GM23338 (cell line): ENCODE data around the gene DENND2C. TPM values are rescaled to one million over a fixed set of nuclear protein-coding genes. Genes with fewer than 3 reads are reported as not detected.

Experiments
- ATAC-seq: fragments of 200-7000 bp; cut with Tn5 transposase; 3 replicates; pipeline ENCODE4 v1.9.1; 2020
- DNase-seq: peaks from one replicate; pipeline ENCODE4 v3.0.0-alpha.2; 2015; ENCODE audit warnings: low spot score
- H2AFZ ChIP-seq: fragments of 200-600 bp; sonication (generic); 2 replicates; pipeline ENCODE4 v1.8.0; 2016; ENCODE audit warnings: antibody characterized with exemption, mild to moderate bottlenecking, moderate library complexity
- H3F3A ChIP-seq: fragments of 200-600 bp; sonication (generic); replicated peaks from 2 replicates; pipeline ENCODE4 v1.8.0; 2017; ENCODE audit warnings: antibody characterized with exemption, mixed run types, low read depth
- H3K27ac ChIP-seq: fragments of 200-600 bp; sonication (generic); 2 replicates; pipeline ENCODE4 v1.6.1; 2016; ENCODE audit warnings: low read depth
- H3K27me3 ChIP-seq: fragments of 200-600 bp; sonication (generic); 2 replicates; pipeline ENCODE4 v1.8.0; 2016; ENCODE audit warnings: mild to moderate bottlenecking, mixed run types, moderate library complexity; ENCODE audit not compliant: insufficient read depth
- H3K36me3 ChIP-seq: fragments of 200-600 bp; sonication (generic); 2 replicates; pipeline ENCODE4 v1.8.0; 2016; ENCODE audit warnings: mild to moderate bottlenecking; ENCODE audit not compliant: insufficient read depth
- H3K4me1 ChIP-seq: fragments of 200-600 bp; sonication (generic); 2 replicates; pipeline ENCODE4 v1.8.0; 2016; ENCODE audit warnings: mild to moderate bottlenecking, moderate library complexity; ENCODE audit not compliant: insufficient read depth
- H3K4me2 ChIP-seq: fragments of 200-600 bp; sonication (generic); 2 replicates; pipeline ENCODE4 v1.7.1; 2017; ENCODE audit warnings: mixed run types
- H3K4me3 ChIP-seq: fragments of 200-600 bp; sonication (generic); 2 replicates; pipeline ENCODE4 v1.6.1; 2016; ENCODE audit warnings: mixed run types
- H3K79me2 ChIP-seq: fragments of 200-600 bp; sonication (generic); replicated peaks from 2 replicates; pipeline ENCODE4 v1.8.0; 2017; ENCODE audit warnings: mild to moderate bottlenecking; ENCODE audit not compliant: insufficient read depth
- H3K9me2 ChIP-seq: fragments of 200-600 bp; sonication (generic); 2 replicates; pipeline ENCODE4 v1.8.0; 2017; ENCODE audit not compliant: insufficient read depth
- H4K20me1 ChIP-seq: fragments of 200-600 bp; sonication (generic); replicated peaks from 2 replicates; pipeline ENCODE4 v1.8.0; 2017; ENCODE audit warnings: mild to moderate bottlenecking; ENCODE audit not compliant: insufficient read depth
- H3K27ac Mint-ChIP-seq: 2 replicates; pipeline ENCODE4 v1.8.0; 2020; ENCODE audit warnings: inconsistent platforms, mild to moderate bottlenecking, moderate library complexity, mixed read lengths
- H3K27me3 Mint-ChIP-seq: 3 replicates; pipeline ENCODE4 v1.8.0; 2022; ENCODE audit warnings: low read depth, mild to moderate bottlenecking, moderate library complexity, mixed read lengths, inconsistent platforms; ENCODE audit not compliant: insufficient read depth, poor library complexity
- H3K36me3 Mint-ChIP-seq: 3 replicates; pipeline ENCODE4 v1.8.0; 2021; ENCODE audit warnings: low read depth, mild to moderate bottlenecking, inconsistent platforms, moderate library complexity, mixed read lengths
- H3K4me1 Mint-ChIP-seq: 3 replicates; pipeline ENCODE4 v1.8.0; 2020; ENCODE audit warnings: mild to moderate bottlenecking, inconsistent platforms, mixed read lengths
- H3K4me3 Mint-ChIP-seq: 3 replicates; pipeline ENCODE4 v1.8.0; 2021; ENCODE audit warnings: moderate library complexity, mild to moderate bottlenecking, inconsistent platforms, mixed read lengths
- H3K9me3 Mint-ChIP-seq: 3 replicates; pipeline ENCODE4 v1.8.0; 2020; ENCODE audit warnings: moderate library complexity, mild to moderate bottlenecking, inconsistent platforms, mixed read lengths
- CTCF ChIP-seq, 2 experiments: fragments of 200-600 bp in 1 of 2; sonication (generic) in 1 of 2; conservative IDR thresholded peaks; 2 replicates each; pipeline versions ENCODE4 v1.5.1 to v1.6.1; 2016 to 2017; ENCODE audit warnings: antibody characterized with exemption in 2 of 2, low read depth in 2 of 2, mild to moderate bottlenecking in 2 of 2, moderate library complexity in 1 of 2
- EZH2phosphoT487 ChIP-seq: fragments of 200-600 bp; sonication (generic); IDR thresholded peaks from one replicate; pipeline ENCODE4 v1.8.1; 2018; ENCODE audit warnings: antibody characterized with exemption; ENCODE audit not compliant: unreplicated experiment
- ZNF331 ChIP-seq: fragments of 250-450 bp; sonication (Bioruptor Pico); IDR thresholded peaks from 2 replicates; pipeline ENCODE4 v1.5.0; 2020; ENCODE audit warnings: low read depth, mild to moderate bottlenecking, moderate library complexity
- polyA plus RNA-seq: library from polyadenylated mRNA; unstranded; fragments of >200 nt; fragmentation: Nextera tagmentation; extraction: Ambion mirVana; gene quantifications from 2 replicates; pipeline ENCODE4 v1.2.1, GENCODE V29; 2016
- total RNA-seq: library from RNA; depleted of rRNA; stranded (reverse); fragments of >200 nt; shearing (Covaris generic); gene quantifications from 2 replicates; pipeline ENCODE4 v1.2.3, GENCODE V29; 2014
- TF ChIP-seq, protein P1 (sequence below): fragments of 250-450 bp; sonication (Bioruptor Pico); IDR thresholded peaks from 2 replicates; pipeline ENCODE4 v1.5.0; 2020; ENCODE audit warnings: mild to moderate bottlenecking, moderate library complexity

The DENND2C gene
- total and polyA plus RNA-seq, 2 experiments from 2014 or later, result 4.1 to 7.0 TPM

- peaks cover 3% of the 10 kb centered on the region for H3K27me3 Mint-ChIP-seq
- H2AFZ ChIP-seq, result no peak overlapping the region
These were observed 16.0 kb upstream of the DENND2C start for GRCh38 chr1:114685851-114686250.

More at GRCh38 chr1:114685851-114686250, 16.0 kb upstream of the DENND2C start:
- ATAC-seq, result no peak
- Histone ChIP-seq H3K27ac (no peak overlapping the region), H3F3A (no peaks in the 10 kb centered on the region), H3K36me3 (no peaks in the 10 kb centered on the region), H3K79me2 (no peaks in the 10 kb centered on the region), H3K4me3 (no peak overlapping the region), H3K4me2 (no peak overlapping the region), H3K27me3 (no peaks in the 10 kb centered on the region), H3K4me1 (no peaks in the 10 kb centered on the region), H4K20me1 (0 out of 2 replicates have a peak, but pooled peaks cover 3% of the 10 kb centered on the region), H3K9me2 (no peaks in the 10 kb centered on the region)
- Mint-ChIP-seq H3K4me1 (no peaks in the 10 kb centered on the region), H3K27ac (no peak overlapping the region), H3K4me3 (no peak overlapping the region), H3K36me3 (no peaks in the 10 kb centered on the region), H3K9me3 (no peaks in the 10 kb centered on the region)
- TF ChIP-seq, protein P1, sequence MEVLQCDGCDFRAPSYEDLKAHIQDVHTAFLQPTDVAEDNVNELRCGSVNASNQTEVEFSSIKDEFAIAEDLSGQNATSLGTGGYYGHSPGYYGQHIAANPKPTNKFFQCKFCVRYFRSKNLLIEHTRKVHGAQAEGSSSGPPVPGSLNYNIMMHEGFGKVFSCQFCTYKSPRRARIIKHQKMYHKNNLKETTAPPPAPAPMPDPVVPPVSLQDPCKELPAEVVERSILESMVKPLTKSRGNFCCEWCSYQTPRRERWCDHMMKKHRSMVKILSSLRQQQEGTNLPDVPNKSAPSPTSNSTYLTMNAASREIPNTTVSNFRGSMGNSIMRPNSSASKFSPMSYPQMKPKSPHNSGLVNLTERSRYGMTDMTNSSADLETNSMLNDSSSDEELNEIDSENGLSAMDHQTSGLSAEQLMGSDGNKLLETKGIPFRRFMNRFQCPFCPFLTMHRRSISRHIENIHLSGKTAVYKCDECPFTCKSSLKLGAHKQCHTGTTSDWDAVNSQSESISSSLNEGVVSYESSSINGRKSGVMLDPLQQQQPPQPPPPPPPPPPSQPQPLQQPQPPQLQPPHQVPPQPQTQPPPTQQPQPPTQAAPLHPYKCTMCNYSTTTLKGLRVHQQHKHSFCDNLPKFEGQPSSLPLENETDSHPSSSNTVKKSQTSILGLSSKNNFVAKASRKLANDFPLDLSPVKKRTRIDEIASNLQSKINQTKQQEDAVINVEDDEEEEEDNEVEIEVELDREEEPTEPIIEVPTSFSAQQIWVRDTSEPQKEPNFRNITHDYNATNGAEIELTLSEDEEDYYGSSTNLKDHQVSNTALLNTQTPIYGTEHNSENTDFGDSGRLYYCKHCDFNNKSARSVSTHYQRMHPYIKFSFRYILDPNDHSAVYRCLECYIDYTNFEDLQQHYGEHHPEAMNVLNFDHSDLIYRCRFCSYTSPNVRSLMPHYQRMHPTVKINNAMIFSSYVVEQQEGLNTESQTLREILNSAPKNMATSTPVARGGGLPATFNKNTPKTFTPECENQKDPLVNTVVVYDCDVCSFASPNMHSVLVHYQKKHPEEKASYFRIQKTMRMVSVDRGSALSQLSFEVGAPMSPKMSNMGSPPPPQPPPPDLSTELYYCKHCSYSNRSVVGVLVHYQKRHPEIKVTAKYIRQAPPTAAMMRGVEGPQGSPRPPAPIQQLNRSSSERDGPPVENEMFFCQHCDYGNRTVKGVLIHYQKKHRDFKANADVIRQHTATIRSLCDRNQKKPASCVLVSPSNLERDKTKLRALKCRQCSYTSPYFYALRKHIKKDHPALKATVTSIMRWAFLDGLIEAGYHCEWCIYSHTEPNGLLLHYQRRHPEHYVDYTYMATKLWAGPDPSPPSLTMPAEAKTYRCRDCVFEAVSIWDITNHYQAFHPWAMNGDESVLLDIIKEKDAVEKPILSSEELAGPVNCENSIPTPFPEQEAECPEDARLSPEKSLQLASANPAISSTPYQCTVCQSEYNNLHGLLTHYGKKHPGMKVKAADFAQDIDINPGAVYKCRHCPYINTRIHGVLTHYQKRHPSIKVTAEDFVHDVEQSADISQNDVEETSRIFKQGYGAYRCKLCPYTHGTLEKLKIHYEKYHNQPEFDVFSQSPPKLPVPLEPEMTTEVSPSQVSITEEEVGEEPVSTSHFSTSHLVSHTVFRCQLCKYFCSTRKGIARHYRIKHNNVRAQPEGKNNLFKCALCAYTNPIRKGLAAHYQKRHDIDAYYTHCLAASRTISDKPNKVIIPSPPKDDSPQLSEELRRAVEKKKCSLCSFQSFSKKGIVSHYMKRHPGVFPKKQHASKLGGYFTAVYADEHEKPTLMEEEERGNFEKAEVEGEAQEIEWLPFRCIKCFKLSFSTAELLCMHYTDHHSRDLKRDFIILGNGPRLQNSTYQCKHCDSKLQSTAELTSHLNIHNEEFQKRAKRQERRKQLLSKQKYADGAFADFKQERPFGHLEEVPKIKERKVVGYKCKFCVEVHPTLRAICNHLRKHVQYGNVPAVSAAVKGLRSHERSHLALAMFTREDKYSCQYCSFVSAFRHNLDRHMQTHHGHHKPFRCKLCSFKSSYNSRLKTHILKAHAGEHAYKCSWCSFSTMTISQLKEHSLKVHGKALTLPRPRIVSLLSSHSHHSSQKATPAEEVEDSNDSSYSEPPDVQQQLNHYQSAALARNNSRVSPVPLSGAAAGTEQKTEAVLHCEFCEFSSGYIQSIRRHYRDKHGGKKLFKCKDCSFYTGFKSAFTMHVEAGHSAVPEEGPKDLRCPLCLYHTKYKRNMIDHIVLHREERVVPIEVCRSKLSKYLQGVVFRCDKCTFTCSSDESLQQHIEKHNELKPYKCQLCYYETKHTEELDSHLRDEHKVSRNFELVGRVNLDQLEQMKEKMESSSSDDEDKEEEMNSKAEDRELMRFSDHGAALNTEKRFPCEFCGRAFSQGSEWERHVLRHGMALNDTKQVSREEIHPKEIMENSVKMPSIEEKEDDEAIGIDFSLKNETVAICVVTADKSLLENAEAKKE, result no peak
- TF ChIP-seq ZNF331 (CRISPR knock-in tag) (no peak), EZH2phosphoT487 (no peak), CTCF (conservative IDR thresholded peaks at IDR 0.05; ENCODE audit: low read depth in 2 of 2) (no peak)
- DNase-seq, result no peak
